HepG2 (cell line): ENCODE results near the gene NPAS2. TPM values are rescaled to one million over a fixed set of nuclear protein-coding genes. Genes with fewer than 3 reads are reported as not detected.

ENCODE experiments used
- FOXK1 ChIP-seq: sonication (generic); formaldehyde crosslinking; IDR thresholded peaks from 2 replicates; pipeline ENCODE4 v1.4.0; 2020; ENCODE audit warnings: low read depth, missing genetic modification reagents, borderline replicate concordance
- IRF9 ChIP-seq: sonication (generic); formaldehyde crosslinking; IDR thresholded peaks from 2 replicates; pipeline ENCODE4 v1.8.0; 2022; ENCODE audit warnings: missing genetic modification reagents, mild to moderate bottlenecking, borderline replicate concordance
- IRX3 ChIP-seq: sonication (generic); formaldehyde crosslinking; IDR thresholded peaks from 2 replicates; pipeline ENCODE4 v1.8.1; 2023; ENCODE audit warnings: mild to moderate bottlenecking, low read depth, missing genetic modification reagents, borderline replicate concordance
- KLF9 ChIP-seq: IDR thresholded peaks from 2 replicates; pipeline ENCODE4 v1.6.1; 2016; ENCODE audit warnings: low read depth
- MAZ ChIP-seq, 2 experiments: sonication (generic) in 1 of 2; formaldehyde crosslinking in 1 of 2; IDR thresholded peaks; 2 replicates each; pipeline versions ENCODE4 v1.5.0 to v1.6.1; 2012 to 2020; ENCODE audit warnings: low read depth in 2 of 2, mild to moderate bottlenecking in 2 of 2, borderline replicate concordance in 1 of 2, improper control_type of control experiment in 1 of 2, low read length in 1 of 2, missing genetic modification reagents in 1 of 2, moderate library complexity in 1 of 2
- MIER2 ChIP-seq: IDR thresholded peaks from 2 replicates; pipeline ENCODE4 v1.6.1; 2016; ENCODE audit warnings: missing biosample characterization, missing genetic modification reagents
- NCOA1 ChIP-seq: sonication (generic); formaldehyde crosslinking; IDR thresholded peaks from 2 replicates; pipeline ENCODE4 v1.9.0; 2021; ENCODE audit warnings: missing genetic modification reagents
- PCBP1 ChIP-seq: fragments of 200-400 bp; formaldehyde crosslinking; IDR thresholded peaks from 2 replicates; pipeline ENCODE4 v1.6.1; 2017; ENCODE audit warnings: mild to moderate bottlenecking, low read depth, low read length, borderline replicate concordance
- PCBP2 ChIP-seq: fragments of 200-400 bp; formaldehyde crosslinking; optimal IDR thresholded peaks from 2 replicates; pipeline ENCODE3; 2018; ENCODE audit warnings: low read length, low read depth; ENCODE audit not compliant: poor library complexity, severe bottlenecking
- PITX1 ChIP-seq: sonication (generic); formaldehyde crosslinking; IDR thresholded peaks from 2 replicates; pipeline ENCODE4 v1.5.1; 2020; ENCODE audit warnings: mild to moderate bottlenecking, missing genetic modification reagents
- SCMH1 ChIP-seq: sonication (generic); formaldehyde crosslinking; IDR thresholded peaks from 2 replicates; pipeline ENCODE4 v1.9.0; 2021; ENCODE audit warnings: missing genetic modification reagents, mild to moderate bottlenecking, borderline replicate concordance
- SRF ChIP-seq: IDR thresholded peaks from 2 replicates; pipeline ENCODE4 v1.6.1; 2011; ENCODE audit warnings: mild to moderate bottlenecking, low read depth, low read length, moderate library complexity
- USF2 ChIP-seq, 2 experiments: sonication (generic) in 1 of 2; formaldehyde crosslinking in 1 of 2; IDR thresholded peaks; 2 replicates each; pipeline versions ENCODE4 v1.5.1 to v1.6.1; 2011 to 2020; ENCODE audit warnings: borderline replicate concordance in 1 of 2, low read depth in 1 of 2, low read length in 1 of 2, mild to moderate bottlenecking in 1 of 2, missing genetic modification reagents in 1 of 2, moderate library complexity in 1 of 2
- ZBTB26 ChIP-seq: IDR thresholded peaks from 2 replicates; pipeline ENCODE4 v1.6.1; 2016; ENCODE audit warnings: missing compliant biosample characterization, missing genetic modification reagents, borderline replicate concordance
- ZBTB44 ChIP-seq: sonication (generic); formaldehyde crosslinking; IDR thresholded peaks from 2 replicates; pipeline ENCODE4 v1.4.0; 2020; ENCODE audit warnings: missing genetic modification reagents
- ZNF296 ChIP-seq: sonication (generic); formaldehyde crosslinking; conservative IDR thresholded peaks from 2 replicates; pipeline ENCODE4 v1.5.0; 2020; ENCODE audit warnings: mild to moderate bottlenecking, missing genetic modification reagents
- ZNF326 ChIP-seq: sonication (generic); formaldehyde crosslinking; IDR thresholded peaks from 2 replicates; pipeline ENCODE4 v1.4.0; 2020; ENCODE audit warnings: missing genetic modification reagents, borderline replicate concordance
- ZNF337 ChIP-seq: sonication (generic); formaldehyde crosslinking; IDR thresholded peaks from 2 replicates; pipeline ENCODE4 v1.5.1; 2020; ENCODE audit warnings: missing genetic modification reagents, low read depth, mild to moderate bottlenecking, borderline replicate concordance
- ZNF562 ChIP-seq: sonication (generic); formaldehyde crosslinking; IDR thresholded peaks from 2 replicates; pipeline ENCODE4 v1.8.0; 2022; ENCODE audit warnings: missing genetic modification reagents, borderline replicate concordance
- ZNF597 ChIP-seq: sonication (generic); formaldehyde crosslinking; IDR thresholded peaks from 2 replicates; pipeline ENCODE4 v1.5.0; 2020; ENCODE audit warnings: missing genetic modification reagents
- ZNF749 ChIP-seq: sonication (generic); formaldehyde crosslinking; IDR thresholded peaks from 2 replicates; pipeline ENCODE4 v1.8.0; 2022; ENCODE audit warnings: mild to moderate bottlenecking, missing genetic modification reagents, moderate library complexity, borderline replicate concordance
- ZNF775 ChIP-seq: sonication (generic); formaldehyde crosslinking; IDR thresholded peaks from 2 replicates; pipeline ENCODE4 v1.4.0; 2020; ENCODE audit warnings: missing genetic modification reagents, mild to moderate bottlenecking, moderate library complexity, borderline replicate concordance
- polyA plus RNA-seq, 8 experiments: library from polyadenylated mRNA; depleted of rRNA in 3 of 8; stranded (reverse) in 7 of 8; unstranded in 1 of 8; fragments of >200 nt; fragmentation: Illumina TruSeq in 4 of 8; extraction: Trizol in 4 of 8; gene quantifications; 2 replicates each; pipeline versions ENCODE4 v1.2.1 to v1.2.3, GENCODE V29; 2011 to 2016; ENCODE audit warnings: low read depth in 4 of 8, missing spikeins in 1 of 8, mixed read lengths in 1 of 8; ENCODE audit not compliant: insufficient read depth in 1 of 8
- total RNA-seq, 5 experiments: library from RNA; depleted of rRNA; stranded (reverse); fragments of >200 nt; fragmentation: Illumina TruSeq; extraction: Trizol; gene quantifications; 2 replicates each; pipeline ENCODE4 v1.2.3, GENCODE V29; 2016; ENCODE audit warnings: low read depth in 1 of 5

Gene NPAS2
- total and polyA plus RNA-seq, 2 of the 13 experiments (the other 11 are each of a cell fraction or from before 2014, with no cell fraction given): 14.8 to 37.5 TPM

- no peak for TF ChIP-seq MAZ (IDR thresholded peaks at IDR 0.05; ENCODE audit: borderline replicate concordance, low read depth, low read length)
- TF ChIP-seq MAZ (CRISPR knock-in tag; IDR thresholded peaks at IDR 0.05; ENCODE audit: low read depth): no peak
- TF ChIP-seq ZBTB26 (CRISPR knock-in tag): 0 out of 2 replicates have a peak, but pooled peaks have one; percentile 45
- no peak for TF ChIP-seq ZNF326
- peak; percentile 32; the same call in 1 of the 2 replicates for TF ChIP-seq PITX1 (CRISPR knock-in tag)
- no peak for TF ChIP-seq KLF9
- TF ChIP-seq MIER2 (CRISPR knock-in tag): no peak
- no peak for TF ChIP-seq IRF9
- no peak for TF ChIP-seq SCMH1 (CRISPR knock-in tag)
- TF ChIP-seq PCBP1: no peak
- no peak for TF ChIP-seq PCBP2
- no peak for TF ChIP-seq SRF
- TF ChIP-seq ZNF337 (CRISPR knock-in tag): no peak
- no peak for TF ChIP-seq ZNF597
- no peak for TF ChIP-seq ZNF775 (CRISPR knock-in tag)
- TF ChIP-seq USF2 (IDR thresholded peaks at IDR 0.05; ENCODE audit: low read depth, low read length): no peak
- no peak for TF ChIP-seq USF2 (CRISPR knock-in tag; IDR thresholded peaks at IDR 0.05; ENCODE audit: borderline replicate concordance)
- TF ChIP-seq ZBTB44 (CRISPR knock-in tag): no peak
- no peak for TF ChIP-seq NCOA1 (CRISPR knock-in tag)
- TF ChIP-seq FOXK1 (CRISPR knock-in tag): peak; percentile 33; the same call in 1 of the 2 replicates
- no peak for TF ChIP-seq IRX3 (CRISPR knock-in tag)
- no peak for TF ChIP-seq ZNF562 (CRISPR knock-in tag)
- TF ChIP-seq ZNF296 (CRISPR knock-in tag): no peak
- TF ChIP-seq ZNF749: no peak
These were observed 165.0 kb downstream of the NPAS2 start (continued) for GRCh38 chr2:100984892-100985307.
